Breast epithelium (tissue), 3 donors: ENCODE measurements around the gene GTF2H4.

Experiments used
- CTCF ChIP-seq, 3 donors: fragments of 450-650 bp; IDR thresholded peaks; one replicate each; pipeline ENCODE4 v1.5.1; 2016 to 2017; ENCODE audit warnings: antibody characterized with exemption in 3 of 3, mild to moderate bottlenecking in 3 of 3, moderate library complexity in 3 of 3
- POLR2A ChIP-seq: fragments of 450-650 bp; IDR thresholded peaks from one replicate; pipeline ENCODE4 v1.6.1; 2016; ENCODE audit warnings: antibody characterized with exemption, mild to moderate bottlenecking, moderate library complexity
- POLR2AphosphoS5 ChIP-seq, 3 donors: sonication (generic); formaldehyde crosslinking; IDR thresholded peaks; one replicate each; pipeline ENCODE4 v1.6.1; 2017; ENCODE audit warnings: antibody characterized with exemption in 3 of 3

GRCh38 chr6:30914076-30914853 is 6.3 kb downstream of the GTF2H4 start, which contains the start of gene VARS2:
- TF ChIP-seq CTCF (IDR thresholded peaks at IDR 0.05) (peak in 1 of 3 donors; percentile 33), POLR2A (peak; percentile 83), POLR2AphosphoS5 (IDR thresholded peaks at IDR 0.05) (peak; percentile 73 to 83 (median 82))
